ENCODE measurements around the gene OR6C76. TPM values are rescaled to one million over a fixed set of nuclear protein-coding genes. Genes with fewer than 3 reads are reported as not detected.
"Not testable (repeated sequence)": the region's sequence is repeated elsewhere in the genome, so short reads cannot be mapped to it uniquely, and the experiment has no call there.

Gene OR6C76
- total and polyA plus RNA-seq, 8 donors, result not detected

- peak in 1 of 4 donors; percentile 41 for DNase-seq
- no peak overlapping the region for H3K4me3 ChIP-seq
- TF ChIP-seq CTCF (IDR thresholded peaks at IDR 0.05), result no peak
- intact Hi-C loops (cut with DNase I), result no loop called here
- no peaks in the 10 kb centered on the region for H3K27me3 ChIP-seq
- H3K9me3 ChIP-seq, result peaks cover 0 to under 1% of the 10 kb centered on the region in 2 donors
- no peaks in the 10 kb centered on the region for H3K36me3 ChIP-seq
- no peak for ATAC-seq
- no peaks in the 10 kb centered on the region for H3K4me1 ChIP-seq
- H3K27ac ChIP-seq, result no peak overlapping the region
These were observed 20.3 kb downstream of the OR6C76 start for GRCh38 chr12:55446326-55446725.

GRCh38 chr12:55448825-55449224, 22.8 kb downstream of the OR6C76 start:
- ATAC-seq (no peak), DNase-seq (no peak)
- TF ChIP-seq CTCF (IDR thresholded peaks at IDR 0.05), result no peak
- intact Hi-C loops (cut with DNase I), result no loop called here
- no peak overlapping the region for H3K4me3 ChIP-seq
- H3K36me3 ChIP-seq, result no peaks in the 10 kb centered on the region
- H3K4me1 ChIP-seq, result no peaks in the 10 kb centered on the region
- H3K9me3 ChIP-seq, result no peaks in the 10 kb centered on the region
- H3K27ac ChIP-seq, result no peak overlapping the region
- H3K27me3 ChIP-seq, result no peaks in the 10 kb centered on the region

- H3K4me3 ChIP-seq; H3K9me3 ChIP-seq; H3K4me1 ChIP-seq; DNase-seq; intact Hi-C loops (cut with DNase I); H3K27ac ChIP-seq; H3K27me3 ChIP-seq; ATAC-seq; H3K36me3 ChIP-seq: not testable (repeated sequence)
These were observed 38.9 kb downstream of the OR6C76 start for GRCh38 chr12:55464926-55465325.

GRCh38 chr12:55467836-55468235, 41.8 kb downstream of the OR6C76 start:
- no peak for TF ChIP-seq CTCF (IDR thresholded peaks at IDR 0.05)
- Histone ChIP-seq H3K36me3 (no peaks in the 10 kb centered on the region), H3K27ac (no peak overlapping the region), H3K27me3 (no peaks in the 10 kb centered on the region), H3K9me3 (peaks cover 0 to 7% of the 10 kb centered on the region in 2 donors), H3K4me3 (no peak overlapping the region), H3K4me1 (no peaks in the 10 kb centered on the region)
- DNase-seq, result no peak
- ATAC-seq, result no peak
- intact Hi-C loops (cut with DNase I), result no loop called here

GRCh38 chr12:55469291-55469690, 43.2 kb downstream of the OR6C76 start:
- ATAC-seq (no peak), DNase-seq (no peak)
- TF ChIP-seq CTCF (IDR thresholded peaks at IDR 0.05), result no peak
- H3K27me3 ChIP-seq, result no peaks in the 10 kb centered on the region
- peaks cover 0 to 6% of the 10 kb centered on the region in 2 donors for H3K9me3 ChIP-seq
- intact Hi-C loops (cut with DNase I), result no loop called here
- no peaks in the 10 kb centered on the region for H3K36me3 ChIP-seq
- no peak overlapping the region for H3K4me3 ChIP-seq
- H3K27ac ChIP-seq, result no peak overlapping the region
- no peaks in the 10 kb centered on the region for H3K4me1 ChIP-seq

- ATAC-seq (no peak), DNase-seq (no peak)
- Histone ChIP-seq H3K36me3 (no peaks in the 10 kb centered on the region), H3K4me3 (no peak within 1 kb of the TSS), H3K27me3 (no peaks in the 10 kb centered on the region), H3K27ac (no peak within 1 kb of the TSS), H3K4me1 (no peaks in the 10 kb centered on the region), H3K9me3 (no peaks in the 10 kb centered on the region)
- no peak for TF ChIP-seq CTCF (IDR thresholded peaks at IDR 0.05)
- intact Hi-C loops (cut with DNase I), result no loop called here
These were observed 44.2 kb downstream of the OR6C76 start, which contains the start of gene OR6C70 for GRCh38 chr12:55470088-55470829. TSS of gene OR6C70 (minus strand) at chr12:55470138. CDS start at chr12:55470138, 0 bp downstream.
